AG04450 (cell line): Measurements from ENCODE around the gene MTG2. TPM values are rescaled to one million over a fixed set of nuclear protein-coding genes. Genes with fewer than 3 reads are reported as not detected.

Experiments
- CTCF ChIA-PET: fragments of 300-600, 350-600 bp; formaldehyde crosslinking; extraction: SDS; loops from one replicate; lab custom pipeline; 2022; ENCODE audit warnings: antibody characterized with exemption, inconsistent platforms; lab: Charles Lee
- POLR2A ChIA-PET: fragments of 350-600 bp; formaldehyde crosslinking; extraction: SDS; loops from one replicate; lab custom pipeline; 2021; ENCODE audit warnings: antibody characterized with exemption, inconsistent platforms; lab: Yijun Ruan, JAX
- DNase-seq: peaks from one replicate; pipeline ENCODE4 v3.0.0-alpha.2; 2011; ENCODE audit warnings: low read depth, low spot score
- H3K27ac ChIP-seq: one replicate; pipeline ENCODE4 v1.5.1; 2012; ENCODE audit warnings: low read depth, low read length, control low read depth
- H3K27me3 ChIP-seq: one replicate; pipeline ENCODE4 v1.6.0; 2012; ENCODE audit warnings: low read length; ENCODE audit not compliant: control insufficient read depth, insufficient read depth
- H3K4me3 ChIP-seq: 2 replicates; pipeline ENCODE4 v1.5.1; 2011; ENCODE audit warnings: mild to moderate bottlenecking, low read depth, low read length, control low read depth
- H3K9me3 ChIP-seq: 2 replicates; pipeline ENCODE4 v1.5.1; 2012; ENCODE audit warnings: low read length; ENCODE audit not compliant: control insufficient read depth, insufficient read depth
- polyA plus RNA-seq: library from polyadenylated mRNA; depleted of rRNA; stranded (reverse); fragments of >200 nt; gene quantifications from 2 replicates; pipeline ENCODE4 v1.2.3, GENCODE V29; 2011
- TF ChIP-seq, protein P1 (sequence below): IDR thresholded peaks from 2 replicates; pipeline ENCODE4 v1.5.1; 2011; ENCODE audit warnings: low read depth, low read length, control low read depth, inconsistent platforms

Gene MTG2
- polyA plus RNA-seq, 1 experiment, result 15.6 TPM

DNA sequence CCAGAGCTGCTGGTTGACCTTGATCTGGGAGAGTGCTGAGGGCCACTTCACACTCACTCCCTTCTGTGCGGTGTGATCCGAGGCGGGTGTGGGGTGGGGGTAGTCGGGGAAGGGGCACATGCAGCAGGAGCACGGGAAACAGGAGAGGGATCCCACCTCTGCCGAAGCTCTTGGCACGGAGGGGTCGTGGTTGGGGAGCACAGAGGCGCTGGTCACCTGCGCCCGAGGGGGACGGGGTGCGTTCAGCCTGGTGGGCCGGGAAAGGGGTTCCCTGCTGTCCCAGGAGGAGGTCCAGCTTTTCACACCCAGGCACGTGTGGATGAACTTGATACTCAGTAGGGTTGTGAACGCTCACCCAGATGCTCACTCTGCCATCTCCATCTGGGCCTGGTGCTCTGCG is 22.0 kb upstream of the MTG2 start:
- ChIA-PET POLR2A (no interaction called here), CTCF (no interaction called here)
- Histone ChIP-seq H3K4me3 (no peak overlapping the region), H3K9me3 (peaks cover 7% of the 10 kb centered on the region; the same call in 1 of the 2 replicates), H3K27me3 (no peaks in the 10 kb centered on the region), H3K27ac (peak overlapping the region; percentile 47)
- TF ChIP-seq, protein P1, sequence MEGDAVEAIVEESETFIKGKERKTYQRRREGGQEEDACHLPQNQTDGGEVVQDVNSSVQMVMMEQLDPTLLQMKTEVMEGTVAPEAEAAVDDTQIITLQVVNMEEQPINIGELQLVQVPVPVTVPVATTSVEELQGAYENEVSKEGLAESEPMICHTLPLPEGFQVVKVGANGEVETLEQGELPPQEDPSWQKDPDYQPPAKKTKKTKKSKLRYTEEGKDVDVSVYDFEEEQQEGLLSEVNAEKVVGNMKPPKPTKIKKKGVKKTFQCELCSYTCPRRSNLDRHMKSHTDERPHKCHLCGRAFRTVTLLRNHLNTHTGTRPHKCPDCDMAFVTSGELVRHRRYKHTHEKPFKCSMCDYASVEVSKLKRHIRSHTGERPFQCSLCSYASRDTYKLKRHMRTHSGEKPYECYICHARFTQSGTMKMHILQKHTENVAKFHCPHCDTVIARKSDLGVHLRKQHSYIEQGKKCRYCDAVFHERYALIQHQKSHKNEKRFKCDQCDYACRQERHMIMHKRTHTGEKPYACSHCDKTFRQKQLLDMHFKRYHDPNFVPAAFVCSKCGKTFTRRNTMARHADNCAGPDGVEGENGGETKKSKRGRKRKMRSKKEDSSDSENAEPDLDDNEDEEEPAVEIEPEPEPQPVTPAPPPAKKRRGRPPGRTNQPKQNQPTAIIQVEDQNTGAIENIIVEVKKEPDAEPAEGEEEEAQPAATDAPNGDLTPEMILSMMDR, result no peak
- DNase-seq, result no peak

DNA sequence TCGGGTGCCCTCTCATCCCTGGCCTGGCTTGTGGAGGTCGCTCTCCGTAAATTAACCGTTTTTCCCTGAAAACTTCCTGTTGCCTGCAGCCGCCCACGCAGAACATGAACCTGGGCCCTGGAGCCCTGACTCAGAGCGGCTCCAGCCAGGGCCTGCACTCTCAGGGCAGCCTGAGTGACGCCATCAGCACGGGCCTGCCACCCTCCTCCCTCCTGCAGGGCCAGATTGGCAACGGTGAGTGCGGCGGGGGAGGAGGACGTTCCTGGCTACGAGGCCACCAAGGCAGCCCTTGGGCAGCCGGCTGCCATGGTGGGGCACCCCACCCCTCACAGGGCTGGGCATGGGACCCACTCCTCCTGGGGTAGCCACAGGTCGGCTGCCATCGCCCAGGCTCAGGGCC is 21.5 kb upstream of the MTG2 start:
- Histone ChIP-seq H3K9me3 (peaks cover 7% of the 10 kb centered on the region; the same call in 1 of the 2 replicates), H3K27ac (peak overlapping the region; percentile 47), H3K27me3 (no peaks in the 10 kb centered on the region), H3K4me3 (no peak overlapping the region)
- no peak for DNase-seq
- TF ChIP-seq, protein P1, result no peak
- ChIA-PET POLR2A (no interaction called here), CTCF (no interaction called here)

DNA sequence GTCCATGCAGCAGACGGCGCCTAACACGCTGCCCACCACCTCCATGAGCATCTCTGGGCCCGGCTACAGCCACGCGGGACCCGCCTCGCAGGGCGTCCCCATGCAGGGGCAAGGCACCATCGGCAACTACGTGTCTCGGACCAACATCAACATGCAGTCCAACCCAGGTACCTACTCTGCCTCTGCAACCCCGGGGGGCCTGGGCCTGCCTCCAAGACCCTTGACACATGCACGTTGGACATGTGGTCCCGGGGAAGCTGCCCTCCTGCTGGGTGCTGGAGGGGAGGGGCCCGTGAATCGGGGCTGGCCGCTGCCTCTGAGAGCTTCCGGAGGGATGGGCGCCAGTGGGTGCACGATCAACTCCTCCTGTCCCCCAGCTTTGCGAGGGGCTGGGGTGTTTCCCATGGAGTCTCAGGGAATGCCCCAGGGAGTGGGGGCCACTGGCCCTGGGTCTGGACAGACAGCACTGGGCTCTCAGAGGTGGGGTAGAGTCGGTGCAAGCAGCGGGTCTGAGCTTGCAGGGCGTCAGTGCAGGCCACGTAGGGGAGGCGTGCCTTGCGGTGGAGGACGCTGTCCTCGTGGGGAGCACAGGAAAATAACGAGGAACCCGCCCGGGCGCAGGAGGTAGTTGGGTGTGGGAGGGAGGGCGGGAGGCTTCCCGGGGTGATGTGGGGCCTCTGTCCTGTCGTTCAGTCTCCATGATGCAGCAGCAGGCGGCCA is 19.9 kb upstream of the MTG2 start:
- Histone ChIP-seq H3K27ac (no peak overlapping the region), H3K4me3 (no peak overlapping the region), H3K27me3 (no peaks in the 10 kb centered on the region), H3K9me3 (peaks cover 7% of the 10 kb centered on the region; the same call in 1 of the 2 replicates)
- TF ChIP-seq, protein P1, result no peak
- DNase-seq, result no peak
- ChIA-PET CTCF (no interaction called here), POLR2A (no interaction called here)

DNA sequence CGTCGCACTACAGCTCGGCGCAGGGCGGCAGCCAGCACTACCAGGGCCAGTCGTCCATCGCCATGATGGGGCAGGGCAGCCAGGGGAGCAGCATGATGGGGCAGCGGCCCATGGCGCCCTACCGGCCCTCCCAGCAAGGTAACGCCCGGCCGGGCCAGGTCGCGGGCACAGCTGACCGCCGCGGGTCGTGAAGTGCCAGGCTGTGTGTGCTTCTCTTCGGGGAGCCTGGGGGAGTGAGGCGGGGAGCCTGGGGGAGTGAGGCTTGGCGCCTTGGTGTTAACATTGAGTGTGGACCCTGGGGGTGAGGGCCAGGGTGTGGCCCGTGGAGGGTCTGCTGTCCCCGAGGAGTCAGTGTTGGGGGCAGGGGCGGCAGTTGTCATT is 19.4 kb upstream of the MTG2 start:
- TF ChIP-seq, protein P1, result no peak
- Histone ChIP-seq H3K27ac (no peak overlapping the region), H3K9me3 (peaks cover 7% of the 10 kb centered on the region; the same call in 1 of the 2 replicates), H3K27me3 (no peaks in the 10 kb centered on the region), H3K4me3 (no peak overlapping the region)
- ChIA-PET POLR2A (no interaction called here), CTCF (no interaction called here)
- no peak for DNase-seq

DNA sequence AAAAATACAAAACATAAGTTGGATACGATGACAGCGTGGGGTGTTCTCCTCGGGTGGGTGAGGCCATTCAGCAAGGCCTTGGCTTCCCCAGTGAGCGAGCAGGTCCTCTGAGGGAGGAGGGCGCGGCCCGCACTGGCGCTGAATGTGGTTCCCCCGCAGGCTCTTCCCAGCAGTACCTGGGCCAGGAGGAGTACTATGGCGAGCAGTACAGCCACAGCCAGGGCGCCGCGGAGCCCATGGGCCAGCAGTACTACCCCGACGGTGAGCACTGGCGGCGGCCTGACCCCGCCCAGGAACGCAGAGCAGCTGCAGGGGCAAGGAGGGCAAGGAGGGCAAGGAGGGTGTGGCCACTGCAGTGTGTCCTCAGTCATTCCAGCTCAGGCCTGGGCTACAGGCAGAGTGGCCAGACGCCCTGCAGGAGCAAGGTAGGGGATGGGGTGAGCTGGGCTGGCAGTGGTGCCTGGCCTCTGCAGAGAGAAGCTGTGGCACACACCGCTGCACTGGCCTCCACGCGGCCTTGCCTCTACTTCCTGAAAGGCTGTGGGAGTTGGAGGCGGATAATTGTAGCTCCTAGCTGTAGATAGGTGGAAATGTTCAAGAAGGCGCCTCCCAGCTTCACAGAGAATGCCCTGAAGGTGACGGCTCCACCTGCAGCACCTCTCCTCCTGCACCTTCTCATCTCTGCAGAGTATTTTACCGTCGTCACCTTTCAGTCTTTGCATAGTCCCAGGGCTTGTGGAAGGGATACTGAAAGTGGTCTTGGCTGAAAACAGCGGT is 18.7 kb upstream of the MTG2 start:
- CTCF ChIA-PET, result no interaction called here
- POLR2A ChIA-PET, result no interaction called here
- Histone ChIP-seq H3K9me3 (peaks cover 7% of the 10 kb centered on the region; the same call in 1 of the 2 replicates), H3K27ac (no peak overlapping the region), H3K27me3 (no peaks in the 10 kb centered on the region), H3K4me3 (no peak overlapping the region)
- DNase-seq, result no peak
- TF ChIP-seq, protein P1, result no peak
